Inferior parietal cortex (tissue), 1 donor: ENCODE measurements around the gene TECR.

ENCODE experiments used
- DNase-seq: peaks from one replicate; pipeline ENCODE4 v3.0.0-alpha.2; 2016; ENCODE audit errors: extremely low spot score

Gene TECR

DNA sequence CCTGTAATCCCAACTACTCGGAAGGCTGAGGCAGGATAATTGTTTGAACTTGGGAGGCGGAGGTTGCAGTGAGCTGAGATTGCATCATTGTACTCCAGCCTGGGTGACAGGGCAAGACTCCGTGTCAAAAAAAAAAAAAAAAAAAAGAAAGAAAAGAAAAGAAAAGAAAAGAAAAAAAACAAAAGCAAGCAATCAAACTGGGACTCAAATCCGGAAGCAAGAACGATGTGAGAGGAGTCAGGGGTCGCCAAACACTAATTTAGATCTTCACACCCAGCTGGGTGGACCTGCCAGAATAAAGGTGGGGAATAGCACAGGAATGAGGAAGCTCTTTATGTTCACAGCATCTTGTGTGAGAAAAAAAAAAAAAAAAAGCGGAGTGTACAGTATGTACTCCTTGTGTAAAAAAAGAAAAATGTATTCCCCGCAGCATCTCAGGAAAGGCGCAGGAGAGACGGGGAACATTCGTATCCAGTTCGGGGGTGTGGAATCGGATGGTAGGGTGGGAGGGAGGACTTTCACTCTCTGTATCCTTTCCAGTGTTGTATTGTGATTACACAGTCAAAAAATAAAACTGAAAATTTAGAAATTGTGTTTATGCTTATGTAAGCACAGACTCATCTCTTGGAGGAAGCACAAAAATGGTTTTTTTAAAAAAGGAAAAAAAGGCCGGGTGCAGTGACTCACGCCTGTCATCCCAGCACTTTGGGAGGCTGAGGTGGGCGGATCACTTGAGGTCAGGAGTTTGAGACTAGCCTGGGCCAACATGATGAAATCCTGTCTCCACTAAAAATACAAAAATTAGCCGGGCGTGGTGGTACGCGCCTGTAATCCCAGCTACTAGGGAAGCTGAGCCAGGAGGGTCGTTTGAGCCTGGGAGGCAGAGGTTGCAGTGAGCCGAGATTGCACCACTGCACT, 18.8 kb upstream of the TECR start:
- DNase-seq = peak; percentile 60

DNA sequence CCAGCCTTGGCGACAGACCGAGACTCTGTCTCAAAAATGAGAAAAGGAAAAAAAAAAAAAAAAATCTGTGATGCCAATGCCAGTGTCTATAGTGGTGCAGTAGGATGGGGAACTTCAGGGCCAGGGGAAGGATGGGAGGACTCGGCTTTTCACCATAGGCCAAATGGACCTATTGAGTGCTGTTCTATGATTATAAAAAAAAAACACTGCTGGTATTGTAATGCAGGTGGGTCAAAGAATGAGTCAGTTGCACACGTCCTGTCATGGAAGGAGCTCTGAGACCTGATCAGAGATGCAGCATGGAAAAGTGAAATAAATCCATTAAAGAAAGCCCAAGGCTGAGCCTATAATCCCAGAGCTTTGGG, 18.2 kb upstream of the TECR start:
- DNase-seq = no peak

DNA sequence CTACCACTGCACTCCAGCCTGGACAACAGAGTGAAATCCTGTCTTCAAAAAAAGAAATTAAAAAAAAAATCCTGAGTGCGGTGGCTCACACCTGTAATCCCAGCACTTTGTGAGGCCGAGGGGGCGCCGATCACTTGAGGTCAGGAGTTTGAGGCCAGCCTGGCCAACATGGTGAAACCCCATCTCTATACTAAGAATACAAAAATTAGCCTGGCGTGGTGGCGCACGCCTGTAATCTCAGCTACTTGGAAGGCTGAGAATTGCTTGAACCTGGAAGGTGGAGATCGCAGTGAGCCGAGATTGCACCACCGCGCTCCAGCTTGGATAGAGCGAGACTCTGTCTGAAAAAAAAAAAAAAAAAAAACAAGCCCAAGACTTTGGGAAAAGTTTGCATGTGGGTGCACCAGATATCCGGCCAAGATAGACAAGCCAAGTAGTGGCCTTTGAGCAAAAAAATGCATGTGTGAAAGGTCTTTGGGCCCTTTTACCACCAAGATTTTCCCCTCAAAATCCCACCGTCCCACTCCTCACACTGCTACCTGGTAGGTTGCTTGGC, 16.9 kb upstream of the TECR start:
- no peak for DNase-seq

DNA sequence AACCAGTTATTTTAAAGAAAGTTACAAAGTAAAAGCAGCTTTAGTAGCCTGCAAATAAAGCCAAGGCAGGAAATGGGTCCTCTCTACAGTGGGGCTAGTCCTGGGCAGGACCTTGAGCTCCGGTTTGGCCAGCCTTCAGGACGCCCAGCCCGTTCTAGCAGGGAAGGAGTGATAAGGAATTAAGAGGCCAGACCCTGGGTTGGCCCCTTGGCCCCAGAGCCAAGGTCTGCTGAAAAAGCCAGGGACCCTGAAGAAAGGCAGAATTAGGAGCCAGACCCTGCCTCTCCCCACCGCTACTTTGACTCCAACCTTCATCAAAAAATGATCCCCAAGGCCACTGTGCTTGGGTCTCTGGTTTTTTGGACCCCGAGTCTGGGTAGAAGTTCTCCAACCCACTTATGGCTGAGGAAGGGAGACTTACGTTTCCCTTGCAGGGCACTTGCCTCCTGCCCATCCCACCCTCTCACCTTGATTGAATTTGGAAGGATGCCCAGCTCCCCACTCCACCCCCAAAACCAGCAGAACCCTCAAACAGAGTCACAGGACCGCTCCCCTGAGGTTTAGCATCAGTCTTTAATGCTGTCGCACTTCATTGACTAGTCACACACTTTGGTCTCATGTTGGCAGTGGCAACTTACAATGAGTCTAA, 15.1 kb upstream of the TECR start:
- DNase-seq = no peak

DNA sequence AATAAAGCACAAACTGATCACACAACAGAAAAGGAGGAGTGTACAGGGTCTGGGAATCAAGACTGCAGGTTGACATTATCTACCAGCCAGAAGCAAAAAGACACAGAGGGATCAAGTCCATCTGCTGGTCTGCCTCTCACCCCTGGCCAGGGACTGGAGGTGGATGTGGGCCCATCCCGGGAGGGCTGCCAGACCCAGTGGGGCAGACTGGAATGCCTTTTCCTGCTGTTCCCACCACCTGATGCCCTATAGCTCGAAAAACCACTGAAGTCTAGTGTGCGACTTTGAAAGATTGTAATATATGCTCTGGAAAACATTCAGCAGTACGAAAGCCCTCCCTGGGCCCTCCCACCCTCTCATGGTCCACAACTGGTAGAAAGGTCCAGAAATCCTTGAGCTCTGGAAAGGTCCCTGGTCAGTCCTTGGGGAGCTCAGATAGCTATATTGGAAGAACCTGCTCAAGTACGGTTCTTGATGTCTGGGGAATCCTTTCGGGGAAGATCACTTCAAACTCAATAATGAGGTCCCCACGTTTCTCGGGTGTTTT, 13.8 kb upstream of the TECR start:
- no peak for DNase-seq

- DNase-seq = no peak
Observed at GRCh38 chr19:14516048-14516534, 13.3 kb upstream of the TECR start.

DNA sequence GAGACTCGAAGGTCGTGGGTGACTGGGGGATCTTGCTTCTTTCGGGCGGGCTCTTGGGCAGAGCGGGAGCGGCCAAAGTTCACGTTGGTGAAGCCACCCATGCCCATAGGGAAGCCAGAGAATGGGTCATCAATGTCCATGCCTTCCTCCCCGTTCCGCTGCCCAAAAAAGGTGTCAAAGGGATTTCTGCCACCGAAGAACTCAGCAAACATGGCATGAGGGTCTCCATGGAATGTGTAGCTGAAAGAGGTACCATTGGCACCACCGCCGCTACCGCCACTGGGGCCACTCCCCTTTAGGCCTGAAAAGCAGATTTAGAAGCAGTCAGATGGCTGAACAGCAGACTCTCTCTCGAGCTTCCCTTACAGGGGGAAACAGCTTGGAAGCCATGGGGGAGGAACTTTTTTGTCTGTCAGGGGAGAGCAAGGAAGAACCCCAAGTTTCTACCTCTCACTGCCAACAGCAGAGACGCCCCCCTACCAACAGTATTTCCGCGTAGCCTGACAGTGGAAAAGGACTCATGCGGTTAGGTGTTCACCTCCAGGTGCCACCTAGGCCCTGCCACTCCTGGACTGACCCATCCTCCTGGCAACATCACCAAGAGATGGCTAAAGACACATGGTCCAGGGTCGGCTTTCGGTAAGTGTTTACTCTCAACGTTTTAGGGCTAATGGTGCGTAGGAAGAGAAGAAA, 12.5 kb upstream of the TECR start:
- no peak for DNase-seq

DNA sequence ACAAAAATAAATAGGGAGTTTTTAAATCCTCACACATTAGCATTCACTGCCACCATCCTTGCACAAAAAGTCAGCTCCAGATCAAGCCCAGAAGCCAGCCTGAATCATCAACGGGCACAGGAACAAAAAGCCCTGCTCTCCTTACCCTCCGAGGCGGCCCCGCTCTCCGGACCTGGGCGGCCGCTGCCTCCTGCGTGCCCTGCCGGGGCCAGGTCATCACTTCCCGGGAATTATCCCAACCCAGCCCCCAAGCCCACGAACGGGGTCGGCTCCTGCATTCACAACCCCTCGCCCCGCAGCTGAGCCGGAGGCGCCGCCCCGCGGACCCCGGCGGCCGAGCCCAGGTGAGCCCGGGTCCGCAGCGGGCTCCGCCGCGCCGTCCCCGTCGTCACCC, 12.0 kb upstream of the TECR start:
- DNase-seq = no peak

DNA sequence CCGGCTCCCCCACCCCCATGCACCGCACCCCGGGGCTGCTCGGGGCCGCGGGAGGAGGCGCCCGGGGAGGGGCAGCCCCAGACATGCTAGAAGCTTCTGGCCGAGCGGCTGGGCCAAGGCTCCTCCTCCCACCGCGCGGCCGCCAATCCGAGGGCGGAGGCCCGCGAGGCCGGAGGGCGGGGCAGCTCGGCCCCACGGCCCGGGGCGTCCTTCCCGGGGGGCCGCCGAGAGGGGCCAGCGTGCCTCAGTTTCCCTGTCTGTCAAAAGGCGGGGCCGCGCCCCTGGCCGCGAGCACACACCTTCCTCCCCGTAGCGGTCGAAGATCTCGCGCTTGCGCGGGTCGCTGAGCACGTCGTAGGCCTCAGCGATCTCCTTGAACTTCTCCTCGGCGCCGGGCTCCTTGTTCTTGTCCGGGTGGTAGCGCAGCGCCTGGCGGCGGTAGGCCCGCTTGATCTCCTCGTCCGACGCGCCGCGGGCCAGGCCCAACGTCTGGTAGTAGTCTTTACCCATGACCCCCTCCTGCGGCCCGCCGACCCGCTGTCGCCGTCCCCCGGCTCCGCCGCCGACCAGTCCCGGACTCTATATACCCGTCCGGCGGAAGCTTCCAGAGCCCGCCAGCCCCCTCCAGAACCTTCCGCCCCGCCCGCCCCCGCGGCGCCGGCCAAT, 11.4 kb upstream of the TECR start, which contains the start of gene DNAJB1:
Gene DNAJB1, minus strand, starts transcription at position 558 of the 666 bp plus-strand sequence. Its CDS starts 48 bp downstream, at position 510.
- DNase-seq = peak; percentile 75

DNA sequence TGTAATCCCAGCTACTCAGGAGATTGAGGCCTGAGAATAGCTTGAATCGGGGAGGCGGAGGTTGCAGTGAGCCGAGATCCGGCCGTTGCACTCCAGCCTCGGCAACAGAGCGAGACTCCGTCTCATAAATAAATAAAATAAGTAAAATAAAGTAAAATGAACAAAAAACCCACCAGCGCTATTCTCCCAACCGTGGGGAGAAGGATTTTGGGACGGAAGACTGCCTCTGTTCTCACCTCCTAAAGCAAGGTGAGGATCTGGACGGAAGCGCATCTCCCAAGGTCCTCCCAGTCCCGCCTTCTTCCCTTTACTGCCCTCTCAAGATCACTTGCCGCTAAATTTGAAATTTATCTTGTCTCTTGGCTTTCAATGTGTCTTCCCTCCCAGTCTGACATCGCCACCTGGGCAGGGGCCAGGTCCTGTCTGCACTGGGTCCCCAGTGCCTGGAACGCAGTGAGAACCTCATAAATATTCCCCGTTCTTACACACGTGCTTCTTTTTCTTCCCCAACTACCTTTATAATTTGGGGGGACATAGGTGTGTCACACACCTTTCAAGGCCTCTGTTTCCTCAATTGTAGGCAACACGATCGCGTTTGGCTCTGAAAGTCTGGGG, 10.0 kb upstream of the TECR start:
- DNase-seq = no peak

GRCh38 chr19:14519860-14520407, 9.5 kb upstream of the TECR start:
- no peak for DNase-seq

DNA sequence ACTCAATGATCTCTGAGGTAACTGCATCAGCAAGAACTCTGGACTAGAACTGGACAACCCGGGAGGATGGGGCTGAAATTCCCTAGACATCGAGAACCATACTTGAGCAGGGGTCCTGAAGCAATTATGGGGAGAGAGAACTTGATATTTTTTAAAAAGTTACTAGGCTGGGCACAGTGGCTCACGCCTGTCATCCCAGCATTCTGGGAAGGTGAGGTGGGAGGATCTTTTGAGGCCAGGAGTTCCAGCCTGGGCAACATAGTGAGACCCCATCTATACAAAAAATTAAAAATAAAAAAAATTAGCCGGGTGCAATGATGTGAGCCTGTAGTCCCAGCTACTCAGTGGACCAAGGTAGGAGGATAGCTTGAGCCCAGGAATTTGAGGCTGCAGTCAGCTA, 8.9 kb upstream of the TECR start:
- no peak for DNase-seq

DNA sequence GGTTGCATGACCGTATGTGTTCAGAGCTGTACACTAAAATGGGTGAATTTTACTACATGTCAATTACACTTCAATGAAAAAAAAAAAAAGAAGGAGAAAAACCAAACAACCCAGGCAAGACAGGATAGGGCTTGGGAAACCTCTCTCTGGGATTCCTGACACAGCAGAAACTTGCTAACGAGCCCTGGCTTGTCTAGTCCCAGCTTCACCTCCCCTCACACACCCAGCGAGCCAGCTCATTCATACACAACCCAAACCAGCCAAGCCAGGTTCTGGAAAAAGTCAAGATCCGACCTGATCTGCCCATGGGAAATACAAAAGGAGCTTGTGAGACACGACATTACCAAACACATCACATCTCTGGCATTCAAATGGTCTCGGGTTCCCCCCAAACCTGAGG, 3.7 kb upstream of the TECR start:
- DNase-seq = no peak

DNA sequence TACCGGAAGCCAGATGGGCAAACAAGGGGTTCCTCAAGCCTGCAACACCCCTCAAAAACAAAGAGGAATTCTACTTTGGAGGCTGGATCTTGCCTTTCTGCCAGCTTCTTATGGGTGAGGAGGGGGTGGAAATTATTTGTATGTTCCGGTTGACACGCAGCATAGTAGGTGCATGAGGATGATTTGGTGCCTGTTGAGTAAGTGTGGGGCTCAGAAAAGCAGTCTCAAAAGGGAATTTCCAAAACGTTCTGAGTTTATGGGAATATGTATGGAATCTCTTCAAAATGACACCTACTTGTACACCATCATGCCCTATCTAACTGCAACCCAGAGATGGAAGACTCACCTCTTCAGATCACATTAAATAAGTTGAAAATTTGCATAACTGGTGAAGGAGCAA, 3.0 kb upstream of the TECR start:
- DNase-seq = no peak

- no peak for DNase-seq
Observed at GRCh38 chr19:14528419-14529253, 758 bp upstream of the TECR start.

- no peak for DNase-seq
Observed at GRCh38 chr19:14530005-14530348, 583 bp downstream of the TECR start.

- no peak for DNase-seq
Observed at GRCh38 chr19:14530506-14530905, 1.1 kb downstream of the TECR start.

DNA sequence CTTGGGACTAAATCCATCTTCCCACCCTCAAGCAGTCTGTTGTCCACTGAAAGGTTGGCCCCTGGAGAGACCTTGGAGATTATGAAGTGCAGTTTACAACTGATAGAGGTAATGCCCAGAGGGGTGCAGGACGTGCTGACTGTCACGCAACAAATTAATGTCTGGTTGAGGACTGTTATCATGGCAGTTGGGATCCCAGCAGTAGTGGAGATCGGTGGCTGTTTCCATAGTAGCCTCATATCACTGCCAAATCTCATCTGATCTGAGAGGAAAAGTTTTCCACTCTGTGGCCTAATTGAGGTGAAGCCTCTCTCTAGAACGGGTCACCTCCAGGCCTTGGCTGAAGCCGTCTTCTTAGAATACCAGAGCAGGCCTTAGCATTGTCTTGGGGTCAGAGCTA, 4.1 kb downstream of the TECR start:
- no peak for DNase-seq

DNA sequence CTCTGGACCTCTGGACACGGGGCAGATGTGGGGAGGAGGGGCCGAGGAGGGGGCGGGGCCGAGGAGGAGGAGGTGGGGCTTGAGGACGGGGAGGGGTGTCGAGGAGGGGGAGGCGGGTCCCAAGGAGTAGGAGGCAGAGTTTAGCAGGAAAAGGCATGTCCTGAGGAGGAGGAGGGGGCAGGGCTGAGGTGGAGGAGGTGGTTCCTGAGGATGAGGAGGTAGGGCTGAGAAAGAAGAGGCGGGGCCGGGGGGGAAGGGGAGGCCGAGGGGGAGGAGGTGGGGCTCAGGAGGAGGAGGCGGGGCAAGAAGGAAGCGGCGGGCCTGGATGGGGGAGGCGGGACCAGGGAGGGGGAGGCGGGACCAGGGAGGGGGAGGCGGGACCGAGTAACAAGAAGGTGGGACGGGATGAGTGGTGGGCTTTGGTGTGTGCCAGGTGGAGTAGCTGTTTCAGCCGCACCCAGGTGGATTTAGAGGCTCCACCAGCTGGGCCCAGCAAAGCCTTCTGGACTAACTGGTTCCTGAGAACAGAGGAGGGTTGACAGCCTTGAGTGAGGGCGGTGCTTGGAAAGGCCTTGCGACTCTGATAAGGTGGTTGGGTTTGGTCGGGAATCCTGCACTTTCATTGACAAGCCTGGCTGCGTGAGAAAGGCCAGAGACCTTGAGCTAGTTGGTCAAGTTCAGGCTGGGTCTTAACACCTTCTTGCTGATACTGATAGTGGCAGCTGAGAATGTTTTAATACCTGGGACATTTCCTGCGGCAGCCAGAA, 7.7 kb downstream of the TECR start:
- no peak for DNase-seq
